Spleen (tissue), 13 donors: ENCODE results near the gene TPRKB. TPM values are rescaled to one million over a fixed set of nuclear protein-coding genes. Genes with fewer than 3 reads are reported as not detected.
A peak's percentile ranks its signal among the peaks of the same experiment; 100 is the strongest.
"Not testable (repeated sequence)": the region's sequence is repeated elsewhere in the genome, so short reads cannot be mapped to it uniquely, and the experiment has no call there.

Source experiments
- DNase-seq: peaks from one replicate; pipeline ENCODE4 v3.0.0-alpha.2; 2020
- H3K27ac ChIP-seq, 8 donors: fragments of 200-600 bp; sonication (generic) in 7 of 8; 1 replicate in 4 of 8; 2 replicates in 4 of 8; pipeline versions ENCODE4 v1.5.0 to v1.8.0; 2016 to 2021; ENCODE audit warnings: inconsistent platforms in 4 of 8, mild to moderate bottlenecking in 4 of 8, moderate library complexity in 1 of 8
- H3K27me3 ChIP-seq, 7 donors: fragments of 200-600 bp; sonication (generic) in 6 of 7; replicated peaks in 1 of 7; 1 replicate in 4 of 7; 2 replicates in 3 of 7; pipeline versions ENCODE4 v1.5.0 to v1.8.0; 2016 to 2021; ENCODE audit warnings: inconsistent platforms in 3 of 7, mild to moderate bottlenecking in 1 of 7
- H3K36me3 ChIP-seq, 6 donors: fragments of 200-600 bp; sonication (generic) in 5 of 6; 1 replicate in 4 of 6; 2 replicates in 2 of 6; pipeline versions ENCODE4 v1.5.0 to v1.8.0; 2016 to 2021; ENCODE audit warnings: inconsistent platforms in 2 of 6
- H3K4me1 ChIP-seq, 6 donors: fragments of 200-600 bp; sonication (generic) in 5 of 6; 1 replicate in 3 of 6; 2 replicates in 3 of 6; pipeline versions ENCODE4 v1.5.0 to v1.8.0; 2016 to 2021; ENCODE audit warnings: inconsistent platforms in 3 of 6
- H3K4me3 ChIP-seq, 8 donors: fragments of 200-600 bp; sonication (generic) in 7 of 8; 1 replicate in 4 of 8; 2 replicates in 4 of 8; pipeline versions ENCODE4 v1.5.0 to v1.8.0; 2016 to 2021; ENCODE audit warnings: inconsistent platforms in 4 of 8, mild to moderate bottlenecking in 4 of 8, moderate library complexity in 2 of 8
- H3K9me3 ChIP-seq, 8 donors: fragments of 200-600 bp; sonication (generic) in 7 of 8; 1 replicate in 4 of 8; 2 replicates in 4 of 8; pipeline versions ENCODE4 v1.5.0 to v1.8.0; 2016 to 2021; ENCODE audit warnings: inconsistent platforms in 4 of 8
- POLR2A ChIP-seq, 3 donors: fragments of 450-650 bp; IDR thresholded peaks; one replicate each; pipeline ENCODE4 v1.5.1; 2017; ENCODE audit warnings: antibody characterized with exemption in 3 of 3, mild to moderate bottlenecking in 1 of 3
- POLR2AphosphoS5 ChIP-seq, 3 donors: sonication (generic); formaldehyde crosslinking; IDR thresholded peaks; one replicate each; pipeline ENCODE4 v1.5.1; 2017; ENCODE audit warnings: antibody characterized with exemption in 3 of 3
- WGBS, 5 donors: extraction: QIAGEN DNeasy Blood & Tissue Kit in 3 of 5; methylation state at CpG; one replicate each; pipeline versions ENCODE4 v1.1.5 to v1.1.7; 2013 to 2018; 5-methylcytosine and 5-hydroxymethylcytosine counted together
- intact Hi-C: fragments of 100-400 bp; cut with DNase I; formaldehyde crosslinking; loops from one replicate; pipeline ENCODE4 v1.15.0; 2023; ENCODE audit warnings: low total_unique reads
- long read RNA-seq, 2 donors: transcript quantifications; one replicate each; lab custom pipeline, GENCODE V29; 2026
- polyA plus RNA-seq, 3 donors: library from polyadenylated mRNA; stranded (reverse); fragments of 200-250 nt; gene quantifications; one replicate each; pipeline ENCODE4 v1.2.1, GENCODE V29; 2013
- total RNA-seq, 7 donors: library from RNA; depleted of rRNA in 3 of 7; stranded (reverse); fragments of >200 nt in 3 of 7; fragmentation: NEBNext Ultra II Directional in 4 of 7; extraction: Animal tissue kit (Norgen Biotek cat#: 25700) in 4 of 7; gene quantifications; one replicate each; pipeline versions ENCODE4 v1.1.0 to v1.2.1, GENCODE V29; 2016 to 2021
- TF ChIP-seq, protein P1 (sequence below), 11 experiments: fragments of 200-600 bp in 7 of 11; fragments of 450-650 bp in 4 of 11; sonication (generic) in 4 of 11; IDR thresholded peaks in 8 of 11; conservative IDR thresholded peaks in 3 of 11; 1 replicate in 7 of 11; 2 replicates in 4 of 11; pipeline versions ENCODE4 v1.4.0 to v1.8.0; 2016 to 2021; ENCODE audit warnings: antibody characterized with exemption in 11 of 11, inconsistent platforms in 4 of 11, mild to moderate bottlenecking in 1 of 11
- donor health status: healthy with polysubstance abuse.
- donor health status: DM: no; HTN: no; CAD: no; lungs with moderate emphysema.
- donor health status: DM: no; HTN: no; CAD: no.
- donor health status: Bipolar disorder and iron deficiency.
- donor health status: healthy.
- donor health status: DM: no; HTN: no; CAD: no.
- donor health status: DM: yes; HTN: yes; CAD: no.

TPRKB gene
- total RNA-seq (10 to 100 TPM; 15.0 to 36.8 (median 22.4) TPM), polyA plus RNA-seq (10 to 100 TPM; 47.7 to 63.3 (median 55.3) TPM)
- long read RNA-seq, donor 1, transcript TPRKB-201 (5 exons, 748 nt) = major isoform, 12 of 38 reads
- long read RNA-seq, donor 1, partial matches to known transcripts = 15 of 38 reads
- long read RNA-seq, donor 1, other reads (novel, unspliced or antisense) = 5 of 38 reads
- long read RNA-seq, donor 2, transcript TPRKB-201 (5 exons, 748 nt) = major isoform, 12 of 40 reads
- long read RNA-seq, donor 2, transcript TPRKB-202 (6 exons, 819 nt) = minor isoform, 5 of 40 reads
- long read RNA-seq, donor 2, partial matches to known transcripts = 16 of 40 reads
- long read RNA-seq, donor 2, other reads (novel, unspliced or antisense) = 7 of 40 reads

DNA sequence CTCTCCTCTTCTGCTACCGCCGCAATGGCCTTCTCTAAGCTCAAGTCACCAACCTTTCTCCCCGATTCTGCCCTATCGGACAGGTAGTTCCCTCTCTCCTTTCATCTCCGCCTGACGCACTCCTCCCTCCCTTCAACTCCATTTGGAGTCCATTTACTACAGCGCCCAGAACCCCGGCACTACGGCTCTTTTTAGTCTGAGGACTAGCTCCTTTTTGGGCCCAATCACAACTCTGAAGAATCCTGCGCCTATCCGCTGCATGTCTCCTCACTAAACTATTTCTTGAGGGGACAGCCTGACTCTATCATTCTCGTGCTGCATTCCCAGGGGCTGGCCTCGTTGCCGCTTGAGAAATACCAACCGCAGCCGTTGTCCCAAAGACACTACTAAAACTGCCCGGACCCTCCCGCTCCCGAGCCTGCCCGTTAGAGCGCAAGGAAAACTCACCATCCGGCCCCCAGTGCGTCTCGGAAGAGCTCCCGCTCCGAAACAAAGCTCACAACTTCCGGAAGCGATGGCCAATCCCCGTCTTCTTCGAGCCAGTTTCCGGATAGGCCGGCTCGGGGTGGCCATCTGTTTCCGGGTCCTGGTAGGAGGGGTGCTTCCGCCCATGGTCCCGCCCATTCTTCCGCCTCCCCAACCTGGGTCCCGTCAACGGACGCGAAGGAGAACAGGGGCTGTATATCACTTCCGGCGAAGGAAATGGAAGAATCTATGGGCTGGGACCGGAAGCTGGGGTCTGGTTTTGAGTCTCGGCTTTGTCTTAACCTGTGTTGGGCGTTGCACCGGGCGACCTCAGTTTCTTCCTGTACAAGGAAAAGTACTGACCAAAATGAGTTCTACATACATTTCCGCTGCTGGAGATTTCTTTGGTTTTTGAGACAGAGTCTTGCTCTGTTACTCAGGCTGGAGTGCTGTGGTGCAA, at the start of gene TPRKB:
Gene TPRKB, minus strand, starts transcription at position 491 of the 925 bp plus-strand sequence. CDS start 2,776 bp downstream, outside the sequence.
- Histone ChIP-seq H3K4me1 (peaks cover 8 to 35% (median 22%) of the 10 kb centered on the region in 6 donors), H3K36me3 (peaks cover 0 to 41% (median 24%) of the 10 kb centered on the region in 6 donors), H3K4me3 (peak within 1 kb of the TSS; percentile 56 to 86 (median 80)), H3K27me3 (no peaks in the 10 kb centered on the region), H3K27ac (peak within 1 kb of the TSS; percentile 65 to 88 (median 85)), H3K9me3 (peaks cover 0 to 5% (median 0%) of the 10 kb centered on the region in 8 donors)
- 0 to 1% (median 1%) methylated on average over 35 to 49 of the region's 49 CpGs for WGBS, 5 donors
- peak; percentile 96 for DNase-seq
- intact Hi-C loops = no loop called here
- TF ChIP-seq POLR2A (IDR thresholded peaks at IDR 0.05) (peak in 2 of 3 donors; percentile 21 to 65), POLR2AphosphoS5 (IDR thresholded peaks at IDR 0.05) (peak; percentile 96 to 97 (median 97))
- TF ChIP-seq, protein P1, sequence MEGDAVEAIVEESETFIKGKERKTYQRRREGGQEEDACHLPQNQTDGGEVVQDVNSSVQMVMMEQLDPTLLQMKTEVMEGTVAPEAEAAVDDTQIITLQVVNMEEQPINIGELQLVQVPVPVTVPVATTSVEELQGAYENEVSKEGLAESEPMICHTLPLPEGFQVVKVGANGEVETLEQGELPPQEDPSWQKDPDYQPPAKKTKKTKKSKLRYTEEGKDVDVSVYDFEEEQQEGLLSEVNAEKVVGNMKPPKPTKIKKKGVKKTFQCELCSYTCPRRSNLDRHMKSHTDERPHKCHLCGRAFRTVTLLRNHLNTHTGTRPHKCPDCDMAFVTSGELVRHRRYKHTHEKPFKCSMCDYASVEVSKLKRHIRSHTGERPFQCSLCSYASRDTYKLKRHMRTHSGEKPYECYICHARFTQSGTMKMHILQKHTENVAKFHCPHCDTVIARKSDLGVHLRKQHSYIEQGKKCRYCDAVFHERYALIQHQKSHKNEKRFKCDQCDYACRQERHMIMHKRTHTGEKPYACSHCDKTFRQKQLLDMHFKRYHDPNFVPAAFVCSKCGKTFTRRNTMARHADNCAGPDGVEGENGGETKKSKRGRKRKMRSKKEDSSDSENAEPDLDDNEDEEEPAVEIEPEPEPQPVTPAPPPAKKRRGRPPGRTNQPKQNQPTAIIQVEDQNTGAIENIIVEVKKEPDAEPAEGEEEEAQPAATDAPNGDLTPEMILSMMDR (IDR thresholded peaks at IDR 0.05 in 8 of 11, conservative IDR thresholded peaks at IDR 0.05 in 3 of 11) = peak in 1 of 11 experiments; percentile 15

DNA sequence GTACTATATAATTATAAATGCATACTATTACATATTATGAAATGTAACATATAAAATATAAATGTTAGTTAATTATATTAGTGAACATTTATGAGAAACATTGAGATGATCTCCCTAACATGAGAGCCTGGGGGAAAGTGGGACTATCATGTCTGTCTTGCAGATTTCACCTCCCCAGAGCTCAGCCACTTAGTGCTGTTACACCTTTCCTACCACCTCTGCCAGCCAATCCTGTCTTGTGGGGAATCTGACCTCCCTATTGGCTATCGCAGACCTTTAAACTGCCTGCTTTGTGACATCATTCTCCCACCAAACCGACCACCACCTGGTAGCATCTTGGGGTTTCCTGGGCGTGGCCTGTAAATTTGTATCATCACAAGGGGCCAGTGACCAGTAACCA, 46.7 kb upstream of the TPRKB start, which contains the start of gene C2orf78:
Gene C2orf78, plus strand, starts transcription at position 301 of the 400 bp plus-strand sequence. CDS start 127 bp downstream, outside the sequence.
- WGBS, 5 donors = 36 to 63% (median 38%) methylated on average over 2 to 3 of the region's 3 CpGs; no CpG with 5 or more reads in 2 of the 5 donors
- H3K4me1 ChIP-seq = peaks cover 0 to 13% (median 10%) of the 10 kb centered on the region in 6 donors
- H3K27me3 ChIP-seq = peaks cover 0 to 11% (median 0%) of the 10 kb centered on the region in 7 donors
- H3K36me3 ChIP-seq, H3K27ac ChIP-seq, H3K4me3 ChIP-seq, DNase-seq, intact Hi-C loops, H3K9me3 ChIP-seq: not testable (repeated sequence)

DNA sequence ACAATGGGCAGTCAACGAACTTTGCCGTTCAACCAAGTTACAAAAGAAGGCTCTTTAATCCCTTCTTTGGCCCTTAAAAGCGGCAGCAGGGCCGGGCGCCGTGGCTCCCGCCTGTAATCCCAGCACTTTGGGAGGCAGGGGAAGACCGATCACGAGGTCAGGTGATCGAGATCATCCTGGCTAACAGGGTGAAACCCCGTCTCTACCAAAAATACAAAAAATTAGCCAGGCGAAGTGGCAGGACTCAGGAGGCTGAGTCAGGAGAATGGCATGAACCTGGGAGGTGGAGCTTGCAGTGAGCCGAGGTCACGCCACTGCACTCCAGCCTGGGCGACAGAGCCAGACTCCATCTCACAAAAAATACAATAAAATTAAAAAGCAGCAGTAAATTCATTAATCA, 46.3 kb upstream of the TPRKB start:
- Histone ChIP-seq H3K27me3 (peaks cover 0 to 11% (median 0%) of the 10 kb centered on the region in 7 donors), H3K4me1 (peaks cover 4 to 18% (median 15%) of the 10 kb centered on the region in 6 donors)
- DNase-seq, H3K27ac ChIP-seq, H3K9me3 ChIP-seq, H3K4me3 ChIP-seq, H3K36me3 ChIP-seq, intact Hi-C loops: not testable (repeated sequence)
- 83 to 89% (median 88%) methylated on average over 15 of the region's 15 CpGs for WGBS, 5 donors

DNA sequence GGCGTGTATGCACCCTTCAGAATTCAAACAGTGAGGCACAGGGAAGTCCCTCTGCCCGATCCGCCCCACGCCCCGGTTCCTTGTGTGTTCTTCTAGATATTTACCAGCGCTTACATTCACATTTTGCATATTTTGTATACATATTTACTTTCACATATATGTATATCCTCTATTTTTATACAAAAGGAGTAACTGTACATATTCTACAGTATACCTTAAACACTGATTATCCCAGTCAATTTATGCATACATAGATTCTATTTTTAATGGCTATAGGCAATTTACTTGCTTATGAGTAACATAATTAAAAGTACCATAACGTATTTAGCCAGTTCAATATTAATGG, 43.1 kb upstream of the TPRKB start:
- intact Hi-C loops = no loop called here
- 2 to 9% (median 4%) methylated on average over 7 of the region's 7 CpGs for WGBS, 5 donors
- H3K9me3 ChIP-seq = no peaks in the 10 kb centered on the region
- peaks cover 0 to 6% (median 0%) of the 10 kb centered on the region in 7 donors for H3K27me3 ChIP-seq
- H3K36me3 ChIP-seq = peaks cover 0 to 30% (median 15%) of the 10 kb centered on the region in 6 donors
- peak overlapping the region; percentile 86 to 97 (median 94) for H3K27ac ChIP-seq
- H3K4me3 ChIP-seq = peak overlapping the region in 7 of 8 donors; percentile 63 to 80 (median 69)
- DNase-seq = no peak
- no peak for TF ChIP-seq POLR2A (IDR thresholded peaks at IDR 0.05)
- no peak for TF ChIP-seq POLR2AphosphoS5 (IDR thresholded peaks at IDR 0.05)
- TF ChIP-seq, protein P1 (IDR thresholded peaks at IDR 0.05 in 8 of 11, conservative IDR thresholded peaks at IDR 0.05 in 3 of 11) = peak in 5 of 11 experiments; percentile 2 to 57 (median 34)
- peaks cover 9 to 41% (median 32%) of the 10 kb centered on the region in 6 donors for H3K4me1 ChIP-seq
